ENCODE measurements around the gene MPRIP. TPM values are rescaled to one million over a fixed set of nuclear protein-coding genes. Genes with fewer than 3 reads are reported as not detected.

MPRIP gene
- total RNA-seq, 1 donor = 127 TPM

GRCh38 chr17:17081304-17081940 is 39.2 kb downstream of the MPRIP start:
- no peak for DNase-seq (ENCODE audit: low read depth in 2 of 3, low spot score in 2 of 3)

GRCh38 chr17:17082878-17083277 is 40.6 kb downstream of the MPRIP start:
- DNase-seq (ENCODE audit: low read depth in 2 of 3, low spot score in 2 of 3) = no peak

GRCh38 chr17:17084317-17084835 is 42.1 kb downstream of the MPRIP start:
- DNase-seq (ENCODE audit: low read depth in 2 of 3, low spot score in 2 of 3) = no peak

- no peak for DNase-seq (ENCODE audit: low read depth in 2 of 3, low spot score in 2 of 3)
Observed at GRCh38 chr17:17084941-17085340, 42.7 kb downstream of the MPRIP start.

- no peak for DNase-seq (ENCODE audit: low read depth in 2 of 3, low spot score in 2 of 3)
Observed at GRCh38 chr17:17086585-17086984, 44.3 kb downstream of the MPRIP start.

- no peak for DNase-seq (ENCODE audit: low read depth in 2 of 3, low spot score in 2 of 3)
Observed at GRCh38 chr17:17087424-17088015, 45.3 kb downstream of the MPRIP start.

GRCh38 chr17:17088086-17088485 is 45.8 kb downstream of the MPRIP start:
- no peak for DNase-seq (ENCODE audit: low read depth in 2 of 3, low spot score in 2 of 3)

- peak in 1 of 3 donors; percentile 15 for DNase-seq (ENCODE audit: low read depth in 2 of 3, low spot score in 2 of 3)
Observed at GRCh38 chr17:17088541-17089525, 46.6 kb downstream of the MPRIP start.

GRCh38 chr17:17089796-17090641 is 47.8 kb downstream of the MPRIP start:
- DNase-seq (ENCODE audit: low read depth in 2 of 3, low spot score in 2 of 3) = no peak

GRCh38 chr17:17090642-17091103 is 48.4 kb downstream of the MPRIP start:
- no peak for DNase-seq (ENCODE audit: low read depth in 2 of 3, low spot score in 2 of 3)

GRCh38 chr17:17091276-17091675 is 49.0 kb downstream of the MPRIP start:
- DNase-seq (ENCODE audit: low read depth in 2 of 3, low spot score in 2 of 3) = no peak

GRCh38 chr17:17091856-17092756 is 49.8 kb downstream of the MPRIP start:
- no peak for DNase-seq (ENCODE audit: low read depth in 2 of 3, low spot score in 2 of 3)

GRCh38 chr17:17093764-17094163 is 51.5 kb downstream of the MPRIP start:
- DNase-seq (ENCODE audit: low read depth in 2 of 3, low spot score in 2 of 3) = no peak

- DNase-seq (ENCODE audit: low read depth in 2 of 3, low spot score in 2 of 3) = no peak
Observed at GRCh38 chr17:17096438-17097178, 54.4 kb downstream of the MPRIP start.

- DNase-seq (ENCODE audit: low read depth in 2 of 3, low spot score in 2 of 3) = no peak
Observed at GRCh38 chr17:17097763-17098345, 55.6 kb downstream of the MPRIP start.

- no peak for DNase-seq (ENCODE audit: low read depth in 2 of 3, low spot score in 2 of 3)
Observed at GRCh38 chr17:17098551-17099179, 56.4 kb downstream of the MPRIP start.

- no peak for DNase-seq (ENCODE audit: low read depth in 2 of 3, low spot score in 2 of 3)
Observed at GRCh38 chr17:17102176-17102575, 59.9 kb downstream of the MPRIP start.

- DNase-seq (ENCODE audit: low read depth in 2 of 3, low spot score in 2 of 3) = no peak
Observed at GRCh38 chr17:17103160-17103559, 60.9 kb downstream of the MPRIP start.

All from hematopoietic multipotent progenitor cell (in vitro differentiated cells).